HEK293 (cell line): ENCODE measurements around the gene TAL1.
A peak's percentile ranks its signal among the peaks of the same experiment; 100 is the strongest.

ENCODE experiments used
- CTCF ChIA-PET: fragments of 350-600 bp; formaldehyde crosslinking; extraction: SDS; loops from one replicate; lab custom pipeline; 2021; ENCODE audit warnings: antibody characterized with exemption; lab: Yijun Ruan, JAX
- POLR2A ChIA-PET: fragments of 300-600 bp; formaldehyde crosslinking; extraction: SDS; loops from one replicate; lab custom pipeline; 2020; ENCODE audit warnings: antibody characterized with exemption, inconsistent platforms; lab: Yijun Ruan, JAX
- H3K27ac ChIP-seq: fragments of 200-500 bp; sonication (Bioruptor generic); 2 replicates; pipeline ENCODE4 v1.5.1; 2014; ENCODE audit warnings: low read depth, low read length, control low read depth, inconsistent platforms; ENCODE audit errors: extremely low read depth
- H3K36me3 ChIP-seq, 2 experiments: fragments of 200-500 bp in 1 of 2; sonication (Bioruptor generic) in 1 of 2; 1 replicate in 1 of 2; 2 replicates in 1 of 2; pipeline ENCODE4 v1.5.1; 2014 to 2017; ENCODE audit warnings: inconsistent platforms in 2 of 2, low read length in 2 of 2; ENCODE audit not compliant: control insufficient read depth in 2 of 2, insufficient read depth in 1 of 2
- H3K4me1 ChIP-seq: fragments of 200-500 bp; sonication (Bioruptor generic); 2 replicates; pipeline ENCODE4 v1.5.1; 2014; ENCODE audit warnings: mild to moderate bottlenecking, low read length, inconsistent platforms; ENCODE audit not compliant: control insufficient read depth, insufficient read depth
- H3K4me3 ChIP-seq: 2 replicates; pipeline ENCODE4 v1.5.1; 2011; ENCODE audit warnings: low read depth, mild to moderate bottlenecking, control low read depth, low read length, moderate library complexity
- H3K9me3 ChIP-seq: fragments of 200-500 bp; sonication (Bioruptor generic); 2 replicates; pipeline ENCODE4 v1.5.1; 2014; ENCODE audit warnings: low read depth, low read length, inconsistent platforms; ENCODE audit not compliant: control insufficient read depth, insufficient read depth
- BCL11B ChIP-seq: fragments of 450-650 bp; formaldehyde crosslinking; IDR thresholded peaks from 2 replicates; pipeline ENCODE4 v1.5.1; 2016; ENCODE audit warnings: low read depth, missing biosample characterization, missing genetic modification characterization
- GLI2 ChIP-seq: fragments of 450-650 bp; formaldehyde crosslinking; IDR thresholded peaks from 2 replicates; pipeline ENCODE4; 2017; ENCODE audit warnings: missing biosample characterization, missing genetic modification characterization, low read depth, borderline replicate concordance
- HIC1 ChIP-seq: fragments of 450-650 bp; formaldehyde crosslinking; IDR thresholded peaks from 2 replicates; pipeline ENCODE4 v1.5.1; 2016; ENCODE audit warnings: missing biosample characterization, missing genetic modification characterization
- HOXA7 ChIP-seq: sonication (generic); formaldehyde crosslinking; IDR thresholded peaks from 2 replicates; pipeline ENCODE4 v1.8.1; 2022; ENCODE audit warnings: missing genetic modification reagents, borderline replicate concordance
- MZF1 ChIP-seq: fragments of 450-650 bp; formaldehyde crosslinking; IDR thresholded peaks from 2 replicates; pipeline ENCODE4 v1.5.1; 2017; ENCODE audit warnings: missing biosample characterization, missing genetic modification characterization, borderline replicate concordance
- SCRT2 ChIP-seq: fragments of 450-650 bp; formaldehyde crosslinking; IDR thresholded peaks from 2 replicates; pipeline ENCODE4 v1.5.1; 2016; ENCODE audit warnings: missing biosample characterization, missing genetic modification characterization
- WT1 ChIP-seq: fragments of 450-650 bp; formaldehyde crosslinking; IDR thresholded peaks from 2 replicates; pipeline ENCODE4 v1.5.1; 2016; ENCODE audit warnings: missing biosample characterization, missing genetic modification characterization
- ZBTB44 ChIP-seq: fragments of 450-650 bp; IDR thresholded peaks from 2 replicates; pipeline ENCODE4 v1.5.1; 2018; ENCODE audit warnings: missing biosample characterization, mild to moderate bottlenecking, missing genetic modification characterization
- ZBTB8A ChIP-seq: fragments of 450-650 bp; formaldehyde crosslinking; IDR thresholded peaks from 2 replicates; pipeline ENCODE4 v1.5.1; 2016; ENCODE audit warnings: missing biosample characterization, missing genetic modification characterization
- ZFP37 ChIP-seq: fragments of 450-650 bp; formaldehyde crosslinking; IDR thresholded peaks from 2 replicates; pipeline ENCODE4 v1.5.1; 2016; ENCODE audit warnings: missing biosample characterization, missing genetic modification characterization
- ZNF155 ChIP-seq: fragments of 450-650 bp; formaldehyde crosslinking; IDR thresholded peaks from 2 replicates; pipeline ENCODE4 v1.5.1; 2016; ENCODE audit warnings: missing biosample characterization, missing genetic modification characterization
- ZNF341 ChIP-seq: fragments of 450-650 bp; formaldehyde crosslinking; IDR thresholded peaks from 2 replicates; pipeline ENCODE4; 2016; ENCODE audit warnings: low read depth, missing biosample characterization, missing genetic modification characterization
- ZNF521 ChIP-seq: fragments of 450-650 bp; formaldehyde crosslinking; IDR thresholded peaks from 2 replicates; pipeline ENCODE4 v1.5.1; 2017; ENCODE audit warnings: missing biosample characterization, mild to moderate bottlenecking, missing genetic modification characterization
- ZNF571 ChIP-seq: fragments of 450-650 bp; formaldehyde crosslinking; IDR thresholded peaks from 2 replicates; pipeline ENCODE4 v1.5.0; 2017; ENCODE audit warnings: missing biosample characterization, missing genetic modification characterization
- ZNF777 ChIP-seq: fragments of 450-650 bp; formaldehyde crosslinking; IDR thresholded peaks from 2 replicates; pipeline ENCODE4 v1.5.1; 2017; ENCODE audit warnings: missing biosample characterization, missing genetic modification characterization, borderline replicate concordance
- ZNF837 ChIP-seq: fragments of 450-650 bp; formaldehyde crosslinking; IDR thresholded peaks from 2 replicates; pipeline ENCODE4 v1.5.1; 2016; ENCODE audit warnings: missing biosample characterization, missing genetic modification characterization
- TF ChIP-seq, protein P1 (sequence below): fragments of 450-650 bp; formaldehyde crosslinking; conservative IDR thresholded peaks from 2 replicates; pipeline ENCODE4 v1.5.1; 2016; ENCODE audit warnings: low read depth, missing biosample characterization, missing genetic modification characterization
- TF ChIP-seq, protein P2 (sequence below): IDR thresholded peaks from 2 replicates; pipeline ENCODE4 v1.6.1; 2011; ENCODE audit warnings: mild to moderate bottlenecking, low read depth, low read length, borderline replicate concordance
- TF ChIP-seq, protein P3 (sequence below): fragments of 450-650 bp; formaldehyde crosslinking; IDR thresholded peaks from 2 replicates; pipeline ENCODE4 v1.5.1; 2016; ENCODE audit warnings: missing biosample characterization, missing genetic modification characterization

The TAL1 gene

DNA sequence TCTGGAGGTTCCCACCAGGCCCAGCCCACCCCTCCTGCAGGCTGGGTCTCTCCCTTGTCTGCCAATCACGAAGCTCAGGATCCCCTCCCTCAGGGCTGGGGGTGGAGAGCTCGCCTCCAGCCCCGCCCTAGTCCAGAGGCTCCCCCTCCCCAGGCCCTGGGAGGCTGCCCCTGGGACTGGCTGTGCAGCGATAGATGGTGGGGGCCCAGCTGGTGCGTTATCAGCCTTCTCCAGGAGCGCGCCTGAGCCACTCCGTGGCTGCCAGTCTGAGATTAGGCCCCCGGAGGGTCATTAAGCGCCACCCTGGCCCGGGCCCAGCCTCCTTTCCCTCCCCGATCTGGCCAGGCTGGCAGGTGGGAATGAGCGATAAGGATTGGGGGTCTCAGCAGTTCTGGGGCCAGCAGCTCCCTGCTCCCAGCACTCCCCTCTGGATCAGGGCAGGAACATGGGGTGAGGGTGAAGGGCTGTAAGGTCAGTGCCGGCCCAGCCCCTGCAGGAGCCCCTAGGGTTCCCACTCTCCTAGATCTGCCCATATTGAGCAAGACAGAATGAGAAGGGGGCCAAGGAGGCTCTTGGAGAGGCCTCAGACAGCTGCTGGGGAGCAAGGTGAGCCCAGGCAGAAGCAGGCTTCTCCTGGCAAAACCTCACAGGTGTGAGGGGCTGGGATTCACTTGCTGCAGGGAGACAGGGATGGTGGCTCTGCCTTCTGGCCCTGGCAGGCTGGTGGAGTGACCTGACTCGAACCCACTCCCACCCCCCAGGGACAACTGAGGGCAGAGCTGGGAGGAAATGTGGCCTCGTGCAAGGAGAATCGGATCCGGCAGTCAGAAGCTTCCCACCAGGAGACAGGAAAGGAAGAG is 50.7 kb downstream of the TAL1 start:
- POLR2A ChIA-PET: no interaction called here
- Histone ChIP-seq H3K36me3 (no peaks in the 10 kb centered on the region), H3K27ac (no peak overlapping the region), H3K9me3 (no peaks in the 10 kb centered on the region), H3K4me1 (no peaks in the 10 kb centered on the region), H3K4me3 (no peak overlapping the region)
- no peak for TF ChIP-seq SCRT2
- no peak for TF ChIP-seq ZBTB8A (tag by site-specific recombination)
- TF ChIP-seq ZNF777: no peak
- no peak for TF ChIP-seq ZNF155 (tag by site-specific recombination)
- no peak for TF ChIP-seq ZNF571 (tag by site-specific recombination)
- TF ChIP-seq BCL11B (tag by site-specific recombination): no peak
- no peak for TF ChIP-seq HIC1 (tag by site-specific recombination)
- no peak for TF ChIP-seq ZNF341
- no peak for TF ChIP-seq MZF1 (tag by site-specific recombination)
- TF ChIP-seq, protein P1, sequence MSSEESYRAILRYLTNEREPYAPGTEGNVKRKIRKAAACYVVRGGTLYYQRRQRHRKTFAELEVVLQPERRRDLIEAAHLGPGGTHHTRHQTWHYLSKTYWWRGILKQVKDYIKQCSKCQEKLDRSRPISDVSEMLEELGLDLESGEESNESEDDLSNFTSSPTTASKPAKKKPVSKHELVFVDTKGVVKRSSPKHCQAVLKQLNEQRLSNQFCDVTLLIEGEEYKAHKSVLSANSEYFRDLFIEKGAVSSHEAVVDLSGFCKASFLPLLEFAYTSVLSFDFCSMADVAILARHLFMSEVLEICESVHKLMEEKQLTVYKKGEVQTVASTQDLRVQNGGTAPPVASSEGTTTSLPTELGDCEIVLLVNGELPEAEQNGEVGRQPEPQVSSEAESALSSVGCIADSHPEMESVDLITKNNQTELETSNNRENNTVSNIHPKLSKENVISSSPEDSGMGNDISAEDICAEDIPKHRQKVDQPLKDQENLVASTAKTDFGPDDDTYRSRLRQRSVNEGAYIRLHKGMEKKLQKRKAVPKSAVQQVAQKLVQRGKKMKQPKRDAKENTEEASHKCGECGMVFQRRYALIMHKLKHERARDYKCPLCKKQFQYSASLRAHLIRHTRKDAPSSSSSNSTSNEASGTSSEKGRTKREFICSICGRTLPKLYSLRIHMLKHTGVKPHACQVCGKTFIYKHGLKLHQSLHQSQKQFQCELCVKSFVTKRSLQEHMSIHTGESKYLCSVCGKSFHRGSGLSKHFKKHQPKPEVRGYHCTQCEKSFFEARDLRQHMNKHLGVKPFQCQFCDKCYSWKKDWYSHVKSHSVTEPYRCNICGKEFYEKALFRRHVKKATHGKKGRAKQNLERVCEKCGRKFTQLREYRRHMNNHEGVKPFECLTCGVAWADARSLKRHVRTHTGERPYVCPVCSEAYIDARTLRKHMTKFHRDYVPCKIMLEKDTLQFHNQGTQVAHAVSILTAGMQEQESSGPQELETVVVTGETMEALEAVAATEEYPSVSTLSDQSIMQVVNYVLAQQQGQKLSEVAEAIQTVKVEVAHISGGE: no peak
- no peak for TF ChIP-seq GLI2 (tag by site-specific recombination)
- TF ChIP-seq WT1 (tag by site-specific recombination): no peak
- no peak for TF ChIP-seq ZNF837 (tag by site-specific recombination)
- no peak for TF ChIP-seq ZFP37 (tag by site-specific recombination)
- no peak for TF ChIP-seq ZBTB44 (tag by site-specific recombination)
- CTCF ChIA-PET: interaction anchor here (0.5 to 4.4 kb wide), 4 partner anchors 12 to 544 kb away, joined by 3 to 78 read pairs (median 4); partner anchors contain the start of gene PDZK1IP1

GRCh38 chr1:47180603-47181094 is 51.4 kb downstream of the TAL1 start:
- CTCF ChIA-PET: interaction anchor here (0.5 to 4.4 kb wide), 5 partner anchors 13 to 545 kb away, joined by 3 to 78 read pairs (median 3); partner anchors contain the start of gene PDZK1IP1

More at GRCh38 chr1:47180603-47181094, 51.4 kb downstream of the TAL1 start:
- no peak overlapping the region for H3K4me3 ChIP-seq
- H3K36me3 ChIP-seq: no peaks in the 10 kb centered on the region
- POLR2A ChIA-PET: no interaction called here
- no peaks in the 10 kb centered on the region for H3K9me3 ChIP-seq
- H3K4me1 ChIP-seq: no peaks in the 10 kb centered on the region
- no peak overlapping the region for H3K27ac ChIP-seq
- TF ChIP-seq, protein P2, sequence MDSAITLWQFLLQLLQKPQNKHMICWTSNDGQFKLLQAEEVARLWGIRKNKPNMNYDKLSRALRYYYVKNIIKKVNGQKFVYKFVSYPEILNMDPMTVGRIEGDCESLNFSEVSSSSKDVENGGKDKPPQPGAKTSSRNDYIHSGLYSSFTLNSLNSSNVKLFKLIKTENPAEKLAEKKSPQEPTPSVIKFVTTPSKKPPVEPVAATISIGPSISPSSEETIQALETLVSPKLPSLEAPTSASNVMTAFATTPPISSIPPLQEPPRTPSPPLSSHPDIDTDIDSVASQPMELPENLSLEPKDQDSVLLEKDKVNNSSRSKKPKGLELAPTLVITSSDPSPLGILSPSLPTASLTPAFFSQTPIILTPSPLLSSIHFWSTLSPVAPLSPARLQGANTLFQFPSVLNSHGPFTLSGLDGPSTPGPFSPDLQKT: no peak
- TF ChIP-seq, protein P3, sequence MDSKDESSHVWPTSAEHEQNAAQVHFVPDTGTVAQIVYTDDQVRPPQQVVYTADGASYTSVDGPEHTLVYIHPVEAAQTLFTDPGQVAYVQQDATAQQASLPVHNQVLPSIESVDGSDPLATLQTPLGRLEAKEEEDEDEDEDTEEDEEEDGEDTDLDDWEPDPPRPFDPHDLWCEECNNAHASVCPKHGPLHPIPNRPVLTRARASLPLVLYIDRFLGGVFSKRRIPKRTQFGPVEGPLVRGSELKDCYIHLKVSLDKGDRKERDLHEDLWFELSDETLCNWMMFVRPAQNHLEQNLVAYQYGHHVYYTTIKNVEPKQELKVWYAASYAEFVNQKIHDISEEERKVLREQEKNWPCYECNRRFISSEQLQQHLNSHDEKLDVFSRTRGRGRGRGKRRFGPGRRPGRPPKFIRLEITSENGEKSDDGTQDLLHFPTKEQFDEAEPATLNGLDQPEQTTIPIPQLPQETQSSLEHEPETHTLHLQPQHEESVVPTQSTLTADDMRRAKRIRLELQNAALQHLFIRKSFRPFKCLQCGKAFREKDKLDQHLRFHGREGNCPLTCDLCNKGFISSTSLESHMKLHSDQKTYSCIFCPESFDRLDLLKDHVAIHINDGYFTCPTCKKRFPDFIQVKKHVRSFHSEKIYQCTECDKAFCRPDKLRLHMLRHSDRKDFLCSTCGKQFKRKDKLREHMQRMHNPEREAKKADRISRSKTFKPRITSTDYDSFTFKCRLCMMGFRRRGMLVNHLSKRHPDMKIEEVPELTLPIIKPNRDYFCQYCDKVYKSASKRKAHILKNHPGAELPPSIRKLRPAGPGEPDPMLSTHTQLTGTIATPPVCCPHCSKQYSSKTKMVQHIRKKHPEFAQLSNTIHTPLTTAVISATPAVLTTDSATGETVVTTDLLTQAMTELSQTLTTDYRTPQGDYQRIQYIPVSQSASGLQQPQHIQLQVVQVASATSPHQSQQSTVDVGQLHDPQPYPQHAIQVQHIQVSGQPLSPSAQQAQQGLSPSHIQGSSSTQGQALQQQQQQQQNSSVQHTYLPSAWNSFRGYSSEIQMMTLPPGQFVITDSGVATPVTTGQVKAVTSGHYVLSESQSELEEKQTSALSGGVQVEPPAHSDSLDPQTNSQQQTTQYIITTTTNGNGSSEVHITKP: peak; percentile 32; the same call in 1 of the 2 replicates
- TF ChIP-seq ZNF521 (tag by site-specific recombination) (no peak), HOXA7 (CRISPR knock-in tag) (no peak)
